Mucosa of rectum (tissue), 2 donors: ENCODE data around the gene CEBPE.

ENCODE experiments used
- H3K27ac ChIP-seq, 2 donors: one replicate each; pipeline ENCODE4 v1.7.0; 2013; ENCODE audit warnings: inconsistent platforms in 2 of 2, low read depth in 2 of 2, low read length in 2 of 2
- H3K27me3 ChIP-seq, 2 donors: one replicate each; pipeline ENCODE4 v1.7.0; 2013; ENCODE audit warnings: low read length in 2 of 2; ENCODE audit not compliant: control insufficient read depth in 2 of 2, insufficient read depth in 2 of 2
- H3K36me3 ChIP-seq, 2 donors: one replicate each; pipeline ENCODE4 v1.7.0; 2013; ENCODE audit warnings: low read length in 2 of 2; ENCODE audit not compliant: control insufficient read depth in 2 of 2, insufficient read depth in 2 of 2
- H3K4me1 ChIP-seq, 2 donors: one replicate each; pipeline ENCODE4 v1.7.0; 2013; ENCODE audit warnings: low read length in 2 of 2, mild to moderate bottlenecking in 1 of 2; ENCODE audit not compliant: control insufficient read depth in 2 of 2, insufficient read depth in 2 of 2
- H3K4me3 ChIP-seq, 2 donors: one replicate each; pipeline ENCODE4 v1.7.0; 2013; ENCODE audit warnings: low read length in 2 of 2
- H3K9ac ChIP-seq, 2 donors: one replicate each; pipeline ENCODE4 v1.7.0; 2013; ENCODE audit warnings: low read length in 2 of 2, low read depth in 1 of 2, mild to moderate bottlenecking in 1 of 2
- H3K9me3 ChIP-seq, 2 donors: one replicate each; pipeline ENCODE4 v1.7.0; 2013; ENCODE audit warnings: low read length in 2 of 2; ENCODE audit not compliant: control insufficient read depth in 2 of 2
- donor health status: healthy.
- donor health status: Normal muscosa, but diverticular disease.

Gene CEBPE

DNA sequence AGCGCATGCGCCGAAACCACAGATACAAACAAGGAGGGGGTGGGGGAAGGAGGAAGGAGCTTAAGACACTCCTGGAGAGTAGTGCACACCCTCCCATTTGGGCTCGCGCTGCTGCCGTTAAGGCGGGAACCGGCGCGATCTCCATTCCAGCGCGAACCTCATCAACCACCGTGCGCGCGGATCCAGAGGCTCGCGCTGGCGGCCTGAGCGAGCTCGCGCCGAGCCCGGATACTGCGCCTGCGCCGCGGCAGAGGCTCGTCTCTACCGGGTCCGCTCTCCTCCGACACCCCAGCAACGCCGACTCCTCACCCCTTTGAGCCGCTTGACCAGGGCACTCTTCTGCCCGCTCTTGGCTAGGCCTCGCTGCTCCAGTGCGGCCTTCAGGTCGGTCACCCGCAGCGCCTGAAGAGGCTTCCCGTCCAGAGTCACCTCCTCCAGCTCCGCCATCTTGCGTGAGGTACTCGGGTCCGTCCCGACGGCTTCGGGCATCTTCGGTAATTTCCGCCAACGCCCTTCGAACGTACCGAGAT, 24.3 kb downstream of the CEBPE start, which contains the start of gene ACIN1:
Gene ACIN1 (minus strand): TSS at position 471 of the 530 bp plus-strand sequence. CDS start 24 bp downstream, at position 447.
- Histone ChIP-seq H3K9me3 (no peaks in the 10 kb centered on the region), H3K36me3 (peaks cover 35 to 47% of the 10 kb centered on the region in 2 donors), H3K9ac (peak within 1 kb of the TSS; percentile 99), H3K4me3 (peak within 1 kb of the TSS; percentile 97 to 99), H3K27me3 (no peaks in the 10 kb centered on the region), H3K4me1 (peaks cover 19 to 20% of the 10 kb centered on the region in 2 donors), H3K27ac (peak within 1 kb of the TSS; percentile 99)

DNA sequence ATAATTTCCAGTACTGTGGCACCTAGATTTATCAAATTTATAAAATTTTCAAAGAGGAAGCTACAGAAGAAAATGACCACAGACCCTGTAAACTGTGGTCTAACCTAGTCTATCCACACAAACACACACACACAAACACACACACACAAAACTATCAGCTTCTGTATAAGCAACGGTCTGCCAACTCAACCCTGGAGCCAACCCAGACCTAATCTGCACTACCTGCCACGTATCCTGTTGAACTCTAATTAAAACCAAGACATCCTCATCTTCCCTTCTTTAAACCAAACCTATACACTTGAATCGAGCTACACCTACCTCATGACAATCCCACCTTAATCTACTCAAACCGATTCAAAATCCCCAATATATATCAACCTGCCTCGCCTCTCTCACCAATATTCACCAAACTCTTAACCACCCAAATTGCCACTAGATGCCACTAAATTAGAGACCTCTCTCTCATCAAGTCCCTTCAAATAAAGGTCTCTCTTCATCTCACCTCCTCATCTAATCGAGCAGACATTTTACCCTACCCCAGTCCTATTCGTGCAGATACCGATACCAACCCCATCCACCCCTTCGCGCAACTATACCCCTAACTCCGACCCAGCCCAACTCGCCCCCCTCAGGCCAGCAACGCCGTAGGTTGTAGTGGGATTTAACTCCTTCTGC, 24.9 kb downstream of the CEBPE start:
- Histone ChIP-seq H3K27me3 (no peaks in the 10 kb centered on the region), H3K9ac (peak overlapping the region; percentile 95 to 99), H3K9me3 (no peaks in the 10 kb centered on the region), H3K4me3 (peak overlapping the region; percentile 97 to 99), H3K36me3 (peaks cover 41 to 51% of the 10 kb centered on the region in 2 donors), H3K4me1 (peaks cover 19 to 20% of the 10 kb centered on the region in 2 donors), H3K27ac (peak overlapping the region; percentile 99)

DNA sequence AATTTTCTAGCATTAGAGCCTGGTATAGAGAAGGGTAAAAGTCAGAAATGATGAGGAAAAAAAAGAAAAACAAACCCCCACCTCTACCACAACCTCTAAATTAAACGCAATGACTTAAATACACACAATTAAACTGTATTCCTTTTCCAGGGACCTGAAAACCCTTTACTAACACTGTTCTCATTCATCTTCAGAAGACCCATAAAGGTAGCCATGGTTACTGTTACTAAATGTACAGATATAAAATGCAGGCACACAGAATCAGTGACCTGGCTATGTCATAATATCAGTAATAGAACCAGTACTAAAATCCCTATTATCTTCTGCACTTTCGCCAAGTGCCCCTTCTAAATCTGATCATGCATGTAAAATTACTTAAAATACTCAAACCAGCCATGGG, 25.5 kb downstream of the CEBPE start:
- H3K27me3 ChIP-seq: no peaks in the 10 kb centered on the region
- H3K36me3 ChIP-seq: peaks cover 43 to 49% of the 10 kb centered on the region in 2 donors
- no peak overlapping the region for H3K27ac ChIP-seq
- H3K9me3 ChIP-seq: no peaks in the 10 kb centered on the region
- peaks cover 19 to 20% of the 10 kb centered on the region in 2 donors for H3K4me1 ChIP-seq
- H3K4me3 ChIP-seq: peak overlapping the region; percentile 97 to 99
- H3K9ac ChIP-seq: peak overlapping the region; percentile 95 to 99

DNA sequence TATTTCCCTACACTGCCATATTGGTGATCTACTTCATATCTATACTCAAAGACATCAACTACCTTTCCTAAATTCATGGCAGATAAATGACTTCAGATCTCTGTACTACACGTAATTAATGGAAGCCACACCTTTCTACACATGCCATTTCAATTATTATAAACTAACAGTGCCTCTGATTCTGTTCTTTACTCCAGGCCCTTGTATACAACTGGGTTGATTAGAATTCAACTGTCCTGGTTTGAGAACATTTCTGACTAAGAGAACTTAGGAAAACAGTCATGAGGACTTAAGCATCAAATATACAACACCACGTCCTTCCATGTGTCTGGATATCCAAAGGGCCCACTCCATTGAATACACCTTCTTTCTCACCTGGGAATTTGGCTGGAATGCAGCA, 26.0 kb downstream of the CEBPE start:
- peaks cover 43 to 50% of the 10 kb centered on the region in 2 donors for H3K36me3 ChIP-seq
- no peak overlapping the region for H3K4me3 ChIP-seq
- H3K4me1 ChIP-seq: peaks cover 19 to 20% of the 10 kb centered on the region in 2 donors
- H3K9ac ChIP-seq: no peak overlapping the region
- no peaks in the 10 kb centered on the region for H3K27me3 ChIP-seq
- H3K27ac ChIP-seq: no peak overlapping the region
- H3K9me3 ChIP-seq: no peaks in the 10 kb centered on the region

DNA sequence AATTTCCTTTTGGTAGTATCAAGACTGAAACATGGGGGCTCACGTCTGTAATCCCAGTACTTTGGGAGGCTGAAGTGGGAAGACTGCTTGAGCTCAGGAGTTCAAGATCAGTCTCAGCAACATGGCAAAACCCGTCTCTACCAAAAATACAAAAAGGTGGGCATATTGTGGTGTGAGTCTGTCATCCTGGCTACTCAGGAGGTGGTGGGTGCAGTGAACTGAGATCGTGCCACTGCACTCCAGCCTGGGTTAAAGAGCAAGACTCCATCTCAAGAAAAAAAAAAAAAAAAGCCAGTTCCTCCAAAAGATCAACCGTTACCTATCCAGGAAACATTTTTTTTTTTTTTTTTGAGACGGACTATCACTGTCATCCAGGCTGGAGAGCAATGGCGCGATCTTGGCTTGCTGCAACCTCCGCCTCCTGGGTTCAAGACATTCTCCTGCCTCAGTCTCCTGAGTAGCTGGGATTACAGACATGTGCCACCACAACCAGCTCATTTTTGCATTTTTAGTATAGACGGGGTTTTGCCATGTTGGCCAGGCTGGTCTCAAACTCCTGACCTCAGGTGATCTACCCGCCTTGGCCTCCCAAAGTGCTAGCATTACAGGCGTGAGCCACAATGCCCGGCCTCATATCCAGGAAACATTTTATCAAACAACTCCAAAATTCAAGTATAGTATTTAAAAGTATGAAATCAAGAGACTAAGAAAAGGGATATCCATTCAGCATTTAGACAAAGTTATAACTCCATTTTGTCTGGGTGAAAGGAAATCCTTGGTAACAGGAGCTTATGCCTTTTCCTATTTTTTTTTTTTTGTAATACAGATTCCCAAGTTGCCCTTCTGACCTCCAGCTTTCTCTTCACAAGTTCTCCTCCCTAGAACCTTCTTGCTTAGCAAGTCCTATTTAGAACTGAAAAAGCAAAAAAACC, 27.5 kb downstream of the CEBPE start:
- Histone ChIP-seq H3K4me1 (peaks cover 14 to 15% of the 10 kb centered on the region in 2 donors), H3K9ac (no peak overlapping the region), H3K27me3 (no peaks in the 10 kb centered on the region), H3K9me3 (no peaks in the 10 kb centered on the region), H3K4me3 (no peak overlapping the region), H3K27ac (no peak overlapping the region), H3K36me3 (peaks cover 43 to 51% of the 10 kb centered on the region in 2 donors)

DNA sequence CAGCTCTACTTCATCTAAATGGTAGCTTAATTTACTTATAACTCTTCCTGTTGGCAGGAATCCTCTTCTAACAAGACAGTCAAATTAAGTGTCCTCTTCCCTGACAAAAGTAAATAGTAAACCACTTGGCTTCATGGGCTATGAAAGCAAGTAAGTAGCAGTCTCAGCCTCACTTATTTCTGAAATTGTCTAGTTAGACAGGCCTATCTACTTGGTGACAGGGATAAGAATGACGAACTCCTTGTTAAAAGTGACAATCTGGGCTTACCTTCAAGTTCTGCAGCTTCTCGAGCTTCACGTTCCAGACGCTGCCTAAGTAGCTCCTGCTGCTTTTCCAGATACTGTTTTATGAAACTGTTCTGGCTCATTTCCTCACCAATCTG, 28.8 kb downstream of the CEBPE start:
- Histone ChIP-seq H3K27ac (no peak overlapping the region), H3K27me3 (no peaks in the 10 kb centered on the region), H3K36me3 (peaks cover 56 to 64% of the 10 kb centered on the region in 2 donors), H3K4me3 (no peak overlapping the region), H3K9ac (no peak overlapping the region), H3K4me1 (peaks cover 13 to 14% of the 10 kb centered on the region in 2 donors), H3K9me3 (no peaks in the 10 kb centered on the region)

DNA sequence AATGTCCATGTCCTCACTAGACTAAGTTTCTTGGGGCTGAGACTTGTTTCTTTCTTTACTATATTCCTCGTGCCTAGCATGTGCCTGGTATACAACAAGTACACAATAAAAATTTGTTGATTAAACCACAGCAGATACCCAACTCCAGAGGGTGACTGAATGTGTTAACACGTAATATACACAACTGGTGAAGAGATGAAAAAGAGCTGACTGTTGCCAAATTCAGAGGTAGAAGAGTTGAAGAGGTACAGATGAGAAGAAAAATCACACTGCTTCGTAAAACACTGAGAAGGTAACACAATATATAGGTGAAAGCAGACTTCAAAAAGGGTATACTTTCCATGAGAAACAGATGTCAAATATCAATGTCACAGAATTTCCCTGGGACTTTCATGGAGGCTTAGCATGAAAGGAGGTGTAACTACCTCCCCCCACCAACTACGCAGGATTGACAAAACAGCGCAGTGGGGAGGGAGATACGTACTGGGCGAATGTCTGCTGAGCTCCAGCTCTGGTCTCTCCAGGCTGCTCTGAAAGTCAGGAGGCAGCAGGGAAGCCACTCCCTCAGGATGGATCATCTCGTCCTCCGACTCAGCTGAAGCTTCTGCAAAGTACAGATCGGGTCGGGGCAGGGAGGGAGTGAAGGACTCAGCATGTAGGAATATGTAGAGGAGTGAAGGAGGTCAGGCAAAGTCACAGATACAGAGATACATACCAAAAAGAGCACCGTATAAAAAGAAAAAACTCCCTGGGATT, 29.4 kb downstream of the CEBPE start:
- Histone ChIP-seq H3K27me3 (no peaks in the 10 kb centered on the region), H3K4me1 (peaks cover 13 to 14% of the 10 kb centered on the region in 2 donors), H3K36me3 (peaks cover 57 to 65% of the 10 kb centered on the region in 2 donors), H3K9ac (no peak overlapping the region), H3K27ac (no peak overlapping the region), H3K4me3 (no peak overlapping the region), H3K9me3 (no peaks in the 10 kb centered on the region)

DNA sequence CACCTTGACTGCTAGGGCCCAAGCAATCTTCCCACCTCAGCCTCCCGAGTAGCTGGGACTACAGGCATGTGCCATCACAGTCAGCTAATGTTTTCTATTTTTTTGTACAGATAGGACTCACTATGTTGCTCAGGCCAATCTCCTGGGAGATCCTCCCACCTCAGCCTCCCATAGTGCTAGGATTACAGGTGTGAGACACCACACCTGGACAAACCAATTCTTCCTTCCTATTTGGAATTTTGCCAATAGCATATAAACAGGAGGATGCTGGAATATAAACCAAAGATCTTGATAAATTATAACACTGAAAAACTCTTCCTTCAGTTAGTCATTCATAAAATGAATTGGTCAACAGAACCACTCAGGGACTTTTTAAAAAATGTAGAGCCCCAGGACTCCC, 32.5 kb downstream of the CEBPE start:
- no peaks in the 10 kb centered on the region for H3K4me1 ChIP-seq
- H3K4me3 ChIP-seq: no peak overlapping the region
- H3K9me3 ChIP-seq: no peaks in the 10 kb centered on the region
- H3K9ac ChIP-seq: no peak overlapping the region
- peaks cover 53 to 57% of the 10 kb centered on the region in 2 donors for H3K36me3 ChIP-seq
- H3K27me3 ChIP-seq: no peaks in the 10 kb centered on the region
- H3K27ac ChIP-seq: no peak overlapping the region

DNA sequence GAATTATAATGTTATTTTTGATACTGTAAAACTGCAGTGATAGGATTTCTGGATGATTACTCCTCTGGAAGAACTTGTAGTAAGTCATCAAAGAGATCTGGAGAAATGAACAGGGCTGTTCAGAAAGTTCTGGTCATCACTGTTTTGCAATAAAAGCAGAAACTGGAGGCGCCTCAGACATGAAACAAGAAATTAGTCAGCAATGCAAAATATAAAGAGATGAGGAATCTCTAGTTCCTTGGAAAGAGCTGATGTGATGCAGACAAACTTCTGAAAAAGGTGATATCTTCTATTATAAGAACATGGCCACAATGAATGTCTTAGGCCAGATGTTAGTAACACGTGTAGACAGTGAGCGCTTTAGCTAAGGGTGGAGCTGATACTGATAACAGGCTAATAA, 33.6 kb downstream of the CEBPE start:
- no peaks in the 10 kb centered on the region for H3K9me3 ChIP-seq
- H3K27me3 ChIP-seq: no peaks in the 10 kb centered on the region
- H3K36me3 ChIP-seq: peaks cover 57 to 60% of the 10 kb centered on the region in 2 donors
- H3K27ac ChIP-seq: no peak overlapping the region
- no peak overlapping the region for H3K9ac ChIP-seq
- no peak overlapping the region for H3K4me3 ChIP-seq
- no peaks in the 10 kb centered on the region for H3K4me1 ChIP-seq
